Erythroblast (primary cell): ENCODE measurements around the gene LIMCH1.

Experiments
- GATA1 ChIP-seq: IDR thresholded peaks from 2 replicates; pipeline ENCODE4 v1.6.1; 2011; ENCODE audit warnings: low read depth, mild to moderate bottlenecking, control low read depth, low read length, moderate library complexity
- POLR2A ChIP-seq: IDR thresholded peaks from 2 replicates; pipeline ENCODE4 v1.6.1; 2011; ENCODE audit warnings: mild to moderate bottlenecking, low read length

DNA sequence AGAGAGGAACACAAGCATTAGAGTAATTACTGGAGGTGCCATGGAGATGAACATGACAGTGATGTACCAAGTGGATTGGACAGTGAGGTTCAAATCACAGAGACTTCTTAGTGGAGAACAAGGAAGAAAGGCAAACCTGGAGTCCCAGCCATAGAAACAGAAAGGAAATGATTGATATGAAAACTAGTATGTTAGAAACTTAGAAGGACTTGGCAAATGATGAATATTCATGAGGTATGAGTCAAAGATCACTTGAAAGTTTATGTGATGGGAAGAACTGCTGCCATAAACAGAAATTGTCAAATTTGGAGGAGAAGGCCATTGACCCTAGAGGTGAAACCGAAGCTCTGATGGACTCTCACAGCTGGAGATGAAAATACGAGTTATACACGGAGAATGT lies 122.4 kb downstream of the LIMCH1 start:
- TF ChIP-seq POLR2A (no peak), GATA1 (no peak)
